HG03565 (cell line): ENCODE results near the gene PCDHB12.

Source experiments
- ATAC-seq: cut with Tn5 transposase; IDR thresholded peaks from one replicate; pipeline ENCODE4 v1.9.1; 2021; ENCODE audit warnings: mild to moderate bottlenecking, moderate library complexity; ENCODE audit not compliant: unreplicated experiment

Gene PCDHB12

DNA sequence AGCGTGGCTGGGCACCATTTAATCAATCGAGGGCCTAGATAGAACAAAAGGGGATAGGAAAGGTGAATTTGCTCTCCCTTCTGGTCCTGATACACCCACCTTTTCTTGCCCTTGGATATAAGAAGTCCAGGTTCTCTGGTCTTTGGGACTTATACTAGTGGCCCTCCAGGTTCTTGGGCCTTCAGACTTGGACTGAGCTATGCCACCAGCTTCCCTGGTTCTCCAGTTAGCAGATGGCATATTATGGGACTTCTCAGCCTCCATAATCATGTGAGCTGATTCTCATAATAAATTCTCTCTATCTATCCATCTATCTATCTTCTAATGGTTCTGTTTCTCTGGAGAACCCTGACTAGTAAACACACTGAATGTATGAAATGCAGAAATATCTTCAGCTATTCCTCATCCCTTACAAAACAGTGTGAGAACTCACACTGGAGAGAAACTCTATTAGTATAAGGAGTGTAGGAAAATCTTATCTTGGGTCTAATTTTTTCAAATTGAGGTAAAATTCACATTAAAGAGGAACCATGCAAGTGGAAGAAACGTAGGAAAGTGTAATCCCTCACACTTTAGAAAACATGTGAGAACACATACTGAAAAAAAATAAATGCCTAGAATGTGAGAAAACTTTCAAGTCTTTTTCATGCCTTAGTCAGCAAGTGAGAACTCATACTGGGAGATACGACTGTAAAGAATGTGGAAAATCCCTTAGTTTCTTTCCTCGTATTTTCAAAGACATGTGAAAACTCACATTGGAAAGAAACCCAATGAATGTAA, 52.1 kb downstream of the PCDHB12 start:
- ATAC-seq = no peak

DNA sequence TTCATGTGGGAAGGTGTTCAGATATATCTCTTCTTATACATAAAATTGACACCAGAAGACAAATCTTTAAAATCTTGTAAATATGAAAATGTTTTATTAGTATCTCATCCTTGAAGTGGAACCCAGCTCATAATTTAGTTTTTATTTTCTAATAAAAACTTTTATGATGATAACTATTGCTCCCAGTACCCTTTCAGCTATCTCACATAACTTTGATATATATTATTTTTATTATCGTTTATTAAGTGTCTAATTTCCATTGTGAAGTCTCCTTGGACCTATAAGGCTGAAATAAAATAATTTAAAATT, 52.7 kb downstream of the PCDHB12 start:
- ATAC-seq = no peak
